A549 (cell line): ENCODE measurements around the gene STXBP4. TPM values are rescaled to one million over a fixed set of nuclear protein-coding genes. Genes with fewer than 3 reads are reported as not detected.

ENCODE experiments used
- ATAC-seq, 2 experiments: fragments of 200-7000 bp in 1 of 2; fragments of >200 bp in 1 of 2; cut with Nextera tagmentation in 1 of 2; cut with Tn5 transposase in 1 of 2; 3 replicates each; pipeline versions ENCODE4 v1.8.0 to v1.9.1; 2018 to 2020; ENCODE audit warnings: mild to moderate bottlenecking in 1 of 2, moderate library complexity in 1 of 2
- CTCF ChIA-PET: fragments of 300-600 bp; sonication (Branson Sonifier 250); formaldehyde crosslinking; extraction: SDS; loops from one replicate; lab custom pipeline; 2021; ENCODE audit warnings: antibody characterized with exemption, inconsistent platforms; lab: Yijun Ruan, JAX
- POLR2A ChIA-PET: fragments of 350-600 bp; formaldehyde crosslinking; extraction: SDS; loops from one replicate; lab custom pipeline; 2021; ENCODE audit warnings: antibody characterized with exemption, inconsistent platforms; lab: Yijun Ruan, JAX
- DNase-seq, 2 experiments: peaks; one replicate each; pipeline versions ENCODE4 v3.0.0 to v3.0.0-alpha.2; 2011 to 2016; ENCODE audit warnings: low read depth in 1 of 2, low spot score in 1 of 2
- FAIRE-seq: peaks from 2 replicates; lab custom pipeline; 2011; peaks lifted over from hg19 to GRCh38; lab: Jason Lieb, UNC
- H3K27ac ChIP-seq, 2 experiments: fragments of >200 bp; sonication (Bioruptor Twin); formaldehyde crosslinking; 3 replicates each; pipeline ENCODE4 v1.5.1; 2016 to 2017
- H3K4me1 ChIP-seq: fragments of >200 bp; sonication (Bioruptor Twin); formaldehyde crosslinking; 3 replicates; pipeline ENCODE4 v1.6.1; 2016
- H3K4me2 ChIP-seq: fragments of >200 bp; sonication (Bioruptor Twin); formaldehyde crosslinking; 3 replicates; pipeline ENCODE4 v1.6.1; 2016
- H3K4me3 ChIP-seq: fragments of >200 bp; sonication (Bioruptor Twin); formaldehyde crosslinking; 3 replicates; pipeline ENCODE4 v1.5.1; 2016
- H3K9me3 ChIP-seq: fragments of >200 bp; sonication (Bioruptor Twin); formaldehyde crosslinking; 3 replicates; pipeline ENCODE4 v1.6.1; 2016
- BHLHE40 ChIP-seq: IDR thresholded peaks from 2 replicates; pipeline ENCODE4 v1.6.1; 2012; ENCODE audit warnings: low read depth, low read length, inconsistent platforms
- CBX2 ChIP-seq: fragments of 200-600 bp; sonication (generic); IDR thresholded peaks from 2 replicates; pipeline ENCODE4 v1.6.1; 2016; ENCODE audit warnings: low read depth, mild to moderate bottlenecking, borderline replicate concordance
- CBX8 ChIP-seq: fragments of 200-600 bp; sonication (generic); IDR thresholded peaks from 2 replicates; pipeline ENCODE4 v1.6.1; 2016
- EHF ChIP-seq: fragments of 250-450 bp; sonication (Bioruptor Pico); IDR thresholded peaks from 2 replicates; pipeline ENCODE4 v1.5.0; 2020; ENCODE audit warnings: mild to moderate bottlenecking
- ESRRA ChIP-seq: fragments of 150-350 bp; IDR thresholded peaks from 2 replicates; pipeline ENCODE4 v1.6.1; 2014; ENCODE audit warnings: mild to moderate bottlenecking, low read length, borderline replicate concordance
- FOSL2 ChIP-seq, 2 experiments: fragments of 450-650 bp in 1 of 2; fragments of >200 bp in 1 of 2; sonication (Bioruptor Twin) in 1 of 2; formaldehyde crosslinking; IDR thresholded peaks; 2 replicates each; pipeline versions ENCODE4 v1.5.0 to v1.6.1; 2016 to 2020; ENCODE audit warnings: mild to moderate bottlenecking in 1 of 2, moderate library complexity in 1 of 2
- GATA3 ChIP-seq: IDR thresholded peaks from 2 replicates; pipeline ENCODE4 v1.6.1; 2012; ENCODE audit warnings: borderline replicate concordance
- HES2 ChIP-seq: fragments of >200 bp; sonication (Bioruptor Twin); formaldehyde crosslinking; IDR thresholded peaks from 2 replicates; pipeline ENCODE4 v1.6.1; 2016
- HEYL ChIP-seq: fragments of 250-450 bp; sonication (Bioruptor Pico); IDR thresholded peaks from 2 replicates; pipeline ENCODE4 v1.8.0; 2021; ENCODE audit warnings: mild to moderate bottlenecking, moderate library complexity
- HOXA7 ChIP-seq: fragments of 250-450 bp; sonication (Bioruptor Pico); IDR thresholded peaks from 2 replicates; pipeline ENCODE4 v1.5.0; 2020; ENCODE audit warnings: mild to moderate bottlenecking, moderate library complexity
- JUNB ChIP-seq: fragments of >200 bp; sonication (Bioruptor Twin); formaldehyde crosslinking; IDR thresholded peaks from 2 replicates; pipeline ENCODE4 v1.6.1; 2016
- KDM1A ChIP-seq: fragments of 200-600 bp; sonication (generic); IDR thresholded peaks from 2 replicates; pipeline ENCODE4 v1.6.1; 2016; ENCODE audit warnings: low read depth, mild to moderate bottlenecking
- KDM5A ChIP-seq: fragments of 200-600 bp; sonication (generic); IDR thresholded peaks from 2 replicates; pipeline ENCODE4 v1.6.1; 2016; ENCODE audit warnings: antibody characterized with exemption, mild to moderate bottlenecking
- MAFK ChIP-seq: fragments of 450-650 bp; IDR thresholded peaks from 2 replicates; pipeline ENCODE4 v1.6.1; 2014; ENCODE audit not compliant: partially characterized antibody
- NFE2L2 ChIP-seq: fragments of 150-350 bp; conservative IDR thresholded peaks from 2 replicates; pipeline ENCODE4 v1.6.1; 2014; ENCODE audit warnings: low read length
- RCOR1 ChIP-seq: fragments of 150-350 bp; IDR thresholded peaks from 2 replicates; pipeline ENCODE4 v1.6.1; 2014; ENCODE audit warnings: antibody characterized with exemption, low read length, low read depth
- REST ChIP-seq: fragments of 200-600 bp; sonication (generic); IDR thresholded peaks from 2 replicates; pipeline ENCODE4 v1.6.1; 2016; ENCODE audit warnings: antibody characterized with exemption, mild to moderate bottlenecking, moderate library complexity
- RFX5 ChIP-seq: fragments of 450-650 bp; IDR thresholded peaks from 2 replicates; pipeline ENCODE4 v1.7.1; 2014; ENCODE audit warnings: antibody characterized with exemption, mild to moderate bottlenecking, moderate library complexity
- TP53 ChIP-seq: fragments of 250-450 bp; sonication (Bioruptor Pico); IDR thresholded peaks from 2 replicates; pipeline ENCODE4 v1.5.0; 2021; ENCODE audit warnings: mild to moderate bottlenecking, moderate library complexity
- ZC3H11A ChIP-seq: fragments of 450-650 bp; IDR thresholded peaks from 2 replicates; pipeline ENCODE4 v1.6.1; 2014; ENCODE audit warnings: antibody characterized with exemption, mild to moderate bottlenecking
- WGBS: methylation state at CpG from one replicate; pipeline ENCODE4 v1.1.6; 2017; ENCODE audit errors: missing lambda C conversion rate; 5-methylcytosine and 5-hydroxymethylcytosine counted together
- polyA plus RNA-seq, 4 experiments: library from polyadenylated mRNA; depleted of rRNA in 3 of 4; stranded (reverse); fragments of >200 nt; fragmentation: RNase III in 1 of 4; extraction: RNeasy Plus Mini Kit Qiagen cat#74134 plus additional on column Dnase treatment in 1 of 4; gene quantifications; 2 replicates in 3 of 4; 3 replicates in 1 of 4; pipeline ENCODE4 v1.2.3, GENCODE V29; 2011 to 2017

Gene STXBP4
- polyA plus RNA-seq, 2 of the 4 experiments (the other 2 are of a cell fraction) = 9.0 to 16.0 TPM

GRCh38 chr17:55086635-55087058 is 118.1 kb downstream of the STXBP4 start:
- no peak overlapping the region for H3K4me3 ChIP-seq
- TF ChIP-seq CBX8 = no peak
- peak; percentile 98 for TF ChIP-seq MAFK
- TF ChIP-seq FOSL2 (IDR thresholded peaks at IDR 0.05) = no peak
- TF ChIP-seq FOSL2 (CRISPR knock-in tag; IDR thresholded peaks at IDR 0.05) = peak; percentile 42; the same call in 1 of the 2 replicates
- FAIRE-seq (peak; percentile 93), ATAC-seq (peak in 1 of 2 experiments; percentile 80; a peak in 3 of 6 replicates), DNase-seq (peak in 1 of 2 experiments; percentile 57)
- H3K9me3 ChIP-seq = peaks cover 2% of the 10 kb centered on the region; the same call in 1 of the 3 replicates
- peak overlapping the region; percentile 4 to 38; a peak in 3 of 6 replicates for H3K27ac ChIP-seq
- ChIA-PET CTCF (no interaction called here), POLR2A (no interaction called here)
- 0 out of 3 replicates have a peak overlapping the region, but pooled peaks have one; percentile 0 for H3K4me2 ChIP-seq
- WGBS = 72% methylated on average over 2 of the region's 2 CpGs
- peaks cover 27% of the 10 kb centered on the region for H3K4me1 ChIP-seq

GRCh38 chr17:55089256-55089655 is 120.7 kb downstream of the STXBP4 start:
- TF ChIP-seq HES2 (no peak), MAFK (peak; percentile 34)
- 91% methylated on average over 2 of the region's 2 CpGs for WGBS
- Histone ChIP-seq H3K4me3 (no peak overlapping the region), H3K4me1 (peaks cover 27% of the 10 kb centered on the region), H3K9me3 (peaks cover 2% of the 10 kb centered on the region; the same call in 1 of the 3 replicates), H3K27ac (peak overlapping the region; percentile 53 to 65; a peak in 3 of 6 replicates), H3K4me2 (no peak overlapping the region)
- CTCF ChIA-PET = interaction anchor here (1.2 kb wide), 1 partner anchor 95 kb away, joined by 3 read pairs; no protein-coding TSS in a partner anchor
- DNase-seq = no peak
- peak; percentile 56 for FAIRE-seq
- ATAC-seq = no peak
- POLR2A ChIA-PET = no interaction called here

GRCh38 chr17:55090079-55090492 is 121.5 kb downstream of the STXBP4 start:
- peak overlapping the region; percentile 65 to 81 for H3K27ac ChIP-seq
- FAIRE-seq (peak; percentile 68), ATAC-seq (peak; percentile 83 to 86), DNase-seq (peak; percentile 8 to 64)
- ChIA-PET POLR2A (no interaction called here), CTCF (interaction anchor here (0.5 to 1.2 kb wide), 2 partner anchors 92 to 96 kb away, joined by 3 read pairs; no protein-coding TSS in a partner anchor)
- peak overlapping the region; percentile 48 for H3K4me2 ChIP-seq
- no peak overlapping the region for H3K4me3 ChIP-seq
- peaks cover 2% of the 10 kb centered on the region; the same call in 1 of the 3 replicates for H3K9me3 ChIP-seq
- H3K4me1 ChIP-seq = peaks cover 27% of the 10 kb centered on the region
- TF ChIP-seq MAFK (peak; percentile 99), GATA3 (no peak), NFE2L2 (peak; percentile 93), RFX5 (no peak), FOSL2 (IDR thresholded peaks at IDR 0.05) (no peak), FOSL2 (CRISPR knock-in tag; IDR thresholded peaks at IDR 0.05) (peak; percentile 49), CBX2 (no peak)
- 12% methylated on average over 3 of the region's 3 CpGs for WGBS

- FAIRE-seq = no peak
- CTCF ChIA-PET = interaction anchor here (1.2 kb wide), 1 partner anchor 39 kb away, joined by 4 read pairs; no protein-coding TSS in a partner anchor
- TF ChIP-seq TP53 (CRISPR knock-in tag) = no peak
- no peak for TF ChIP-seq BHLHE40
Observed at GRCh38 chr17:55093353-55093752, 124.8 kb downstream of the STXBP4 start.

GRCh38 chr17:55098765-55099164 is 130.2 kb downstream of the STXBP4 start:
- no peak overlapping the region for H3K4me3 ChIP-seq
- no peak for ATAC-seq
- ChIA-PET POLR2A (no interaction called here), CTCF (no interaction called here)
- FAIRE-seq = no peak
- H3K27ac ChIP-seq = no peak overlapping the region
- H3K4me2 ChIP-seq = no peak overlapping the region
- no peaks in the 10 kb centered on the region for H3K9me3 ChIP-seq
- TF ChIP-seq MAFK (peak; percentile 58), BHLHE40 (no peak)
- TF ChIP-seq, all 56 proteins: peak for 1
- 84% methylated on average over 1 of the region's 1 CpG for WGBS
- no peaks in the 10 kb centered on the region for H3K4me1 ChIP-seq
- no peak for DNase-seq

More at GRCh38 chr17:55093353-55093752, 124.8 kb downstream of the STXBP4 start:
- Histone ChIP-seq H3K9me3 (no peaks in the 10 kb centered on the region), H3K4me1 (peaks cover 17% of the 10 kb centered on the region), H3K4me3 (no peak overlapping the region), H3K4me2 (no peak overlapping the region), H3K27ac (no peak overlapping the region)
- no peak for DNase-seq
- 83% methylated on average over 1 of the region's 1 CpG for WGBS
- no peak for ATAC-seq
- POLR2A ChIA-PET = no interaction called here

GRCh38 chr17:55110521-55110920 is 142.0 kb downstream of the STXBP4 start:
- WGBS = 89% methylated on average over 2 of the region's 2 CpGs
- Histone ChIP-seq H3K4me2 (no peak overlapping the region), H3K9me3 (no peaks in the 10 kb centered on the region; the same call in 2 of the 3 replicates), H3K27ac (no peak overlapping the region), H3K4me3 (no peak overlapping the region), H3K4me1 (no peaks in the 10 kb centered on the region)
- no peak for FAIRE-seq
- ATAC-seq = no peak
- ChIA-PET CTCF (no interaction called here), POLR2A (no interaction called here)
- DNase-seq = no peak
- TF ChIP-seq CBX2 = no peak
- no peak for TF ChIP-seq JUNB
- no peak for TF ChIP-seq KDM1A
- TF ChIP-seq KDM5A = no peak
- TF ChIP-seq HEYL (CRISPR knock-in tag) = no peak
- no peak for TF ChIP-seq EHF (CRISPR knock-in tag)
- no peak for TF ChIP-seq RCOR1
- TF ChIP-seq ESRRA = no peak
- no peak for TF ChIP-seq REST
- TF ChIP-seq HOXA7 = no peak
- no peak for TF ChIP-seq ZC3H11A
- no peak for TF ChIP-seq BHLHE40
